C1 segment of cervical spinal cord (tissue), 14 donors: Measurements from ENCODE around the gene SHF.
A peak's percentile ranks its signal among the peaks of the same experiment; 100 is the strongest.

ENCODE experiments used
- DNase-seq, 14 donors: peaks; one replicate each; lab custom pipeline; 2025; lab: John Stamatoyannopoulos, UW

The SHF gene

DNA sequence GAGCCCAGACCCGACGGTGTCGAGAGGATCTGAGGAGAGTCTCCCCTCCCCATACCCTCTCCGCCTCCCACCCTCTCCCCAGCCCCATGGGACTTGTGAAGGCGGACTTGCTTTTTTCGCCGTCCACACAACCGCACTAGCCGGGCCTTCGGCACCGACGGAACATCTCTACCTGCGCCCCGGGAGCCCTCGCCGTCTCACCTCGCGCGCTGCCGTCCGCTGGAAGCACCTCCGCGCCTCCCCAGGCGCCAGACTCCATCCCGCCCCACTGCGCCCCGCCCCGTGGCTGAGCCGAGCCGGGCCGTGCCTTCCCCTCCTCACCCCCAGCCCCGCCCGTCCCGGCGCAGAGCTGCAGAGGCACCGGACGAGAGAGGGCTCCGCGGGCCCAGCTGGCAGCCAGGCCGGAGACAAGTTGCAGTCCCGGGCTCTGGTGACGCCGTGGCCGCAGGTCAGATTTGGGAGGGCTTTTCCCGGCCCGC is 58.1 kb downstream of the SHF start, which contains the start of the genes DUOX1 and DUOXA1:
Gene DUOX1, plus strand, starts transcription at position 344 of the 479 bp plus-strand sequence. CDS start 1,973 bp downstream, outside the sequence.
Gene DUOXA1, minus strand, starts transcription at position 229 of the 479 bp plus-strand sequence. CDS start 6,865 bp downstream, outside the sequence.
- peak in 1 of 14 donors; percentile 18 for DNase-seq

DNA sequence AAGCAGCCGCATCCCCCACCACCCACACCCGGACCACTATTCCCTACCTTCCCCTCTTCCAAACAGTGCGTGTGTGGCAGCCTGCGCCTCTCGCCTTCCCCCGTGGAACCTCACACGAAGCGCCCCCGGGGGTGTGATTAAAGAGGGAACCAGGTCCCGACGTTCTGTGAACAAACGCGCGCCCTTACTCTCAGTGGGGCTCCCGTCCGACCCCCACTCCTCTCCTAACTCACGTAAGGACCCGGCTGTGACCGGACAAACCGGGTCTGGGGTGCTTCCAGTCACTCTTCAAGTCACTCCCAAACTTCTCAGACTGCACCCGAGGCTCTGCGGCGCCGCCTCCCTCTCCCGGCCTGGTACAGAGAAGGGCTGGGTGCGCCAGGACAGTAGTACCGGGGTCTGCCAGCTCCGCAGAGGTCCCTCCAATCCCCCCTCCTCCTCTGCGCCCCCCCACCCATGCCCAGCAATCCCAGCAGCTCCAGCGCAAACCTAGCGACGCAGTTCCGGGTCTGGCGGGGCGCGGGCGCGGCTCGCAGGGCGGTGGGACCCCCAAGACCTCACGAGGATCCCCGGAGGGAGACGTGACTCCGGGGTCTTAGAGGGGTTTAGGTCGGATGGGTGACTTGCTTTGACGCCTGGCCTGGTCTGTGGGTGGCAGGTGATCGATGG is 58.7 kb downstream of the SHF start:
- no peak for DNase-seq

GRCh38 chr15:45126535-45127158 is 61.1 kb downstream of the SHF start:
- no peak for DNase-seq

- no peak for DNase-seq
Observed at GRCh38 chr15:45123397-45123796, 64.4 kb downstream of the SHF start.

GRCh38 chr15:45122719-45123118 is 65.0 kb downstream of the SHF start:
- DNase-seq: no peak

DNA sequence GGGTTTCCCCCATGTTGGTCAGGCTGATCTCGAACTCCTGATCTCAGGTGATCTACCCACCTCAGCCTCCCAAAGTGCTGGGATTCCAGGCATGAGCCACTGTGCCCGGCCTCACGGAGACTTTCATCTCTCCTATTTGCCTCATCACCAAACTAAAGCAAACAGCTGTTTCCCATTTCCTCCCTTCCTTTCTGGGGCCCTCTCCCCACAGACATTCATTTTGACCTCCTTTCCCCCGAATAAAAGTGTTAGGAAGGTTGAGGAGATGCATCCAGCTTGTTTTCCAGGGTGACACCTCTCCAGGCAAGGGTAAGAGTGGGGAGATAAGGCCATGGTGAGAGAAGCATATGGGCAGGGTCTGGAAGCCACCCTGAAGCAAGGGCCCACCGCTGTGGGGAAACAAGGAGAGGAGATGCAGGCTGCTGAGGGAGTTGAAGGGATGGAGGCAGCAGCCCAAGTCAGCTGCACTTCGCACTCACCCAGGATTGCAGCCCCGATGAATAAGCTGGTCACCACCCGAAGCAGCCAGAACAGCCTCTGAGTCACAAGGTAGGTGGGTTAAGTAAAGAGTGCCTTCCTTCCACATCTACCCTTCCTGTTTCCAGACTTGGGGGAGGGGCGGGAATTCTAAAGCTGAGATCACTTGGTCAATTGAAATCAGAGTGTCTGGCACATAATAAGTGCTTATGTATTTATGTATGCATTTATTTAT is 65.9 kb downstream of the SHF start:
- no peak for DNase-seq

DNA sequence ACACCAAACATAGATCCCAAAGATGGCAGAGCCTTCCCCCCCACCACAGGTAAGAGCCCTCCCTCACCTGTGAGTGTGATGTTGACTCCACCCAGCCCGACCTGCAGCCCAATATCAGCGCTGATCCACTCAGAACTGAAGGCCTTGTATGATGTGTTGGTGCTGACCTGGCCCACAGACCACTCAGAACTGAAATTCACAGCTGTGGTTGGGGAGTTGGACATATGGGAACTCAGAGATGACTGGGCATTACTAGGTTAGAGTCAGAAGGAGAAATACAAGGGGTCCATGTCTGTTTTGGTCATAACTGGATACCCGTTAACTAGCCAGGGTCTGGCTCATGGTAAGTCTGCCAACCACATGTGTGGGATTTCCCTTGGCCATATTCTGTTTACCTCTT is 66.7 kb downstream of the SHF start:
- no peak for DNase-seq

DNA sequence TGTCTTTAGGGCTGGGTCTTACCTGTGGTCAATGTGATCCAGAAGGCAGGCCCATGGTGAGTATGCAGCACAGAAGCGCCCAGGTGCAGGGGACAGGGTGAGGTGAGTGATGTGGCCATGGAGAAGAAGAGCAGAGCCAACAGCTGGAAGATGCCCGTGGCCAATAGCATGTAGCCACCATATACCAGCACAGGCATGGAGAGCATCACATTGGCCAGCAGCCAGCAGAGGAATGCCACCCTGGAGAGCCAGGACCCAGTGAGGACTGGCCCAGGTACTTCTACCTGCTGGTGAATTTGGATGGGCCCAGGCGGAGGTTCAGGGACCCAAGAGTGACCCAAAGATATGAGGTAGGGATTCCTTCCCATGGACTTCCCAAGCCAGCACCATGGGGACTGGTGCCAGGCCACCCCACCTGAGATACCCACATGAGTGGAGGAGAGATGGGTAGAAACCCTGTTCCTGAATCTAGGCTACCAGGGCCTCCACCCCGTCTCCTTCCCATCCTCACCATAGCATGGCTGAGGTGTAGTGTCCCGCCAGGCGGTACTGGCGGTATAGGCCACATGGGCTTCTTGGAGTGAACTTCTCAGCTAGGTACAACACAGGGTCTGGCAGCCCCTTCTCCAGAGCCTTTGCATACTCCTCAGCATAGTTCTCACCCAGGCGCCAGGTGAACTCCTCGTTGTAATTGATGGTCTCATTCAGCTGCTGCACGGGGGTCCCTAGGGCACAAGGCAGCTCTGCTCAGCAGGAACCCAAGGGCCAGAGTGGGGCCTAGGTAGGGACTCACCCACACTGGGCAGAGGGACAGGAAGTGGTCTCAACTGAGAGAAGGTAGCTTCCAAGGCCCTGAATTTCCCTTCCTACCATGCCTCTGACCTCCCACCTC is 67.4 kb downstream of the SHF start:
- DNase-seq: no peak

GRCh38 chr15:45118996-45119395 is 68.8 kb downstream of the SHF start:
- no peak for DNase-seq

GRCh38 chr15:45118131-45118588 is 69.6 kb downstream of the SHF start:
- DNase-seq: peak in 12 of 14 donors; percentile 51 to 85 (median 79)

GRCh38 chr15:45117308-45118130 is 70.2 kb downstream of the SHF start:
- DNase-seq: no peak
